ENCODE data around the gene GREM2.

The GREM2 gene

DNA sequence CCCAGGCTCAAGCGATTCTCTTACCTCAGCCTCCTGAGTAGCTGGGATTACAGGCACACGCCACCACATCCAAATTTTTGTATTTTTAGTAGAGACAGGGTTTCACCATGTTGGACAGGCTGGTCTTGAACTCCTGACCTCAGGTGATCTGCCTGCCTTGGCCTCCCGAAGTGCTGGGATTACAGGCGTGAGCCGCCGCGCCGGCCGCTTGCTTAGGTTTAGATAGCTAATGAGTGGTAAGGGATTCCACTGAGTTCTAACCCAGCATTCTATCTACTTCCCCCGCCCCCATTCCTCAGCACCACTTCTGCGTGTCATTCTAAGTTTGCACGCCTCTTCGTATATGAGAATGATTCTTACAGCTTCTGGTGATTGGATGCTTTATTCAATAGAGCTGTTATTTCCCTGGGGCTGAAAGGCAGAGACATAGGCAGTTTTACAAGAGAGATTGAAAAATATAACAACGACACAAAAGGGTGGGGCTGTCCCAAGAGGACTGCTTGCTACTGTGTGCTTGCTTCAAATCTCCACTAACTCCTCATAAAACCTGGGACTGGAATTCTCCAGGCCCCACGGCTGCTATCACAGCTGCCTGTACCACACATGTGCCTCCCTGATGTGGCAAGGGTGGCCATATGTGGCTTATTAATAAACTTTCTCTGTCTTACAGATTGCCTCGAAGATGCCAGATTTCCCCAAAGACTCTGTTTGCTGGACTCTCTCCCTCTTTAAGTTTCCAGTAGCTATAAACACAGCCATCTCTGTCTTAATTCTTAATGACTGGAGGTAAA is 23.7 kb upstream of the GREM2 start:
- H3K9me2 ChIP-seq (replicated peaks; ENCODE audit: low read depth, low read length) = no peaks in the 10 kb centered on the region
- no peaks in the 10 kb centered on the region for H3K36me3 ChIP-seq (ENCODE audit: insufficient read depth, low read length)
- no peaks in the 10 kb centered on the region for H4K20me1 ChIP-seq (ENCODE audit: insufficient read depth, low read length, poor library complexity, severe bottlenecking)
- TF ChIP-seq, protein P1, sequence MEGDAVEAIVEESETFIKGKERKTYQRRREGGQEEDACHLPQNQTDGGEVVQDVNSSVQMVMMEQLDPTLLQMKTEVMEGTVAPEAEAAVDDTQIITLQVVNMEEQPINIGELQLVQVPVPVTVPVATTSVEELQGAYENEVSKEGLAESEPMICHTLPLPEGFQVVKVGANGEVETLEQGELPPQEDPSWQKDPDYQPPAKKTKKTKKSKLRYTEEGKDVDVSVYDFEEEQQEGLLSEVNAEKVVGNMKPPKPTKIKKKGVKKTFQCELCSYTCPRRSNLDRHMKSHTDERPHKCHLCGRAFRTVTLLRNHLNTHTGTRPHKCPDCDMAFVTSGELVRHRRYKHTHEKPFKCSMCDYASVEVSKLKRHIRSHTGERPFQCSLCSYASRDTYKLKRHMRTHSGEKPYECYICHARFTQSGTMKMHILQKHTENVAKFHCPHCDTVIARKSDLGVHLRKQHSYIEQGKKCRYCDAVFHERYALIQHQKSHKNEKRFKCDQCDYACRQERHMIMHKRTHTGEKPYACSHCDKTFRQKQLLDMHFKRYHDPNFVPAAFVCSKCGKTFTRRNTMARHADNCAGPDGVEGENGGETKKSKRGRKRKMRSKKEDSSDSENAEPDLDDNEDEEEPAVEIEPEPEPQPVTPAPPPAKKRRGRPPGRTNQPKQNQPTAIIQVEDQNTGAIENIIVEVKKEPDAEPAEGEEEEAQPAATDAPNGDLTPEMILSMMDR (conservative IDR thresholded peaks at IDR 0.05; ENCODE audit: low read length) = no peak
- no peak for TF ChIP-seq EZH2phosphoT487 (IDR thresholded peaks at IDR 0.05; ENCODE audit: borderline replicate concordance)
- no peak overlapping the region for H2AFZ ChIP-seq (ENCODE audit: low read length)
- no peak overlapping the region for H3K4me2 ChIP-seq (ENCODE audit: low read depth, low read length, poor library complexity, severe bottlenecking)
- H3K27me3 ChIP-seq (ENCODE audit: insufficient read depth, low read length, poor library complexity, severe bottlenecking) = no peaks in the 10 kb centered on the region
- no peak overlapping the region for H3K4me3 ChIP-seq (ENCODE audit: low read length, poor library complexity, severe bottlenecking)
- H3K79me2 ChIP-seq (ENCODE audit: insufficient read depth, low read length) = no peaks in the 10 kb centered on the region
- no peak overlapping the region for H3K9ac ChIP-seq (ENCODE audit: low read depth, low read length, poor library complexity, severe bottlenecking)
- H3K4me1 ChIP-seq (ENCODE audit: insufficient read depth, low read length, poor library complexity, severe bottlenecking) = no peaks in the 10 kb centered on the region
- peaks cover 2% of the 10 kb centered on the region; the same call in 1 of the 2 replicates for H3K9me3 ChIP-seq (ENCODE audit: insufficient read depth, low read depth, low read length)
- no peaks in the 10 kb centered on the region for H3F3A ChIP-seq (ENCODE audit: low read depth)

DNA sequence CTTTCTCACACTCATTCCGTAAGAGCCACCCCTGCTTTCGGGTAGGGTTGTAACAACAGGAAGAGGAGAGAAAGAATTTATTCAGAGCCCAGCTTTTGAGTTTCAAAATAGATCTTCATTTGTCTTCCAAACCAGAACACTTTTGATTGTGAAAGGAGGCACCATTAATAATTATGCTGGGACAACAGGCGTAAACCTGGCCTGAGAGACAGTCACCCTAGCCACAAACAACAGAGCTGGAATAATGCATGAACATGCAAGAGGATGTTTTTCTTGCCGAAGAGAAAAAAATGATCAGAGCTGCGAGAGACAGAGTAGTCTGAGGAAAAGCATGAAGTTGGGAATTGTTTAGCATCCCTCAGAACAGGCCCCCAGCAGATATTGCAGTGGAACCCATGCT is 18.5 kb upstream of the GREM2 start:
- Histone ChIP-seq H4K20me1 (ENCODE audit: insufficient read depth, low read length, poor library complexity, severe bottlenecking) (no peaks in the 10 kb centered on the region), H3K4me1 (ENCODE audit: insufficient read depth, low read length, poor library complexity, severe bottlenecking) (no peaks in the 10 kb centered on the region), H3K4me2 (ENCODE audit: low read depth, low read length, poor library complexity, severe bottlenecking) (no peak overlapping the region)

DNA sequence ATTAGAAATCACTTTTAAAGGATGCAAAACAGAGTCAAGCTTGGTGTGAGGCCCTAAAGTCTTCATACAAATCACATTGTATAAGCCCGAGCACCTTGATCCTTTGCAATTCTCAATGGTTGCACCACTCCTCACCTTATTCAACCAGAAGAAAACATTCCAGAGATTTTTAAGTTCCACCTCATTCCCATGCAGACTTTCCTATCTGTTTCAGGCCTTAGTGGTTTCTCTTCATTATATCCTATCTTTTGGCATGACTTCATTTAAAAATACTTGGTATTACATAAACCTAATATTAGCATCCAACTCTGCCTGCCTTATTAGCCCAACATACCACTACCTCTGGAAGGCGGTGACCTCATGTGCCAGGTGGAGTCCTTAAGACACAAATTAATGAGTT is 9.3 kb upstream of the GREM2 start:
- Histone ChIP-seq H3K4me3 (ENCODE audit: low read length, poor library complexity, severe bottlenecking) (no peak overlapping the region), H3K9me2 (replicated peaks; ENCODE audit: low read depth, low read length) (no peaks in the 10 kb centered on the region), H3K9ac (ENCODE audit: low read depth, low read length, poor library complexity, severe bottlenecking) (no peak overlapping the region), H2AFZ (ENCODE audit: low read length) (no peak overlapping the region), H3K4me2 (ENCODE audit: low read depth, low read length, poor library complexity, severe bottlenecking) (no peak overlapping the region), H4K20me1 (ENCODE audit: insufficient read depth, low read length, poor library complexity, severe bottlenecking) (no peaks in the 10 kb centered on the region), H3K27me3 (ENCODE audit: insufficient read depth, low read length, poor library complexity, severe bottlenecking) (no peaks in the 10 kb centered on the region), H3K9me3 (ENCODE audit: insufficient read depth, low read depth, low read length) (no peaks in the 10 kb centered on the region; the same call in 1 of the 2 replicates), H3K36me3 (ENCODE audit: insufficient read depth, low read length) (no peaks in the 10 kb centered on the region), H3K4me1 (ENCODE audit: insufficient read depth, low read length, poor library complexity, severe bottlenecking) (no peaks in the 10 kb centered on the region), H3F3A (ENCODE audit: low read depth) (no peaks in the 10 kb centered on the region), H3K79me2 (ENCODE audit: insufficient read depth, low read length) (no peaks in the 10 kb centered on the region)
- TF ChIP-seq EZH2phosphoT487 (IDR thresholded peaks at IDR 0.05; ENCODE audit: borderline replicate concordance) = no peak
- TF ChIP-seq, protein P1 (conservative IDR thresholded peaks at IDR 0.05; ENCODE audit: low read length) = no peak

More for the DNA sequence above, 18.5 kb upstream of the GREM2 start:
- no peaks in the 10 kb centered on the region for H3K9me2 ChIP-seq (replicated peaks; ENCODE audit: low read depth, low read length)
- H3K27me3 ChIP-seq (ENCODE audit: insufficient read depth, low read length, poor library complexity, severe bottlenecking) = no peaks in the 10 kb centered on the region
- no peaks in the 10 kb centered on the region for H3K79me2 ChIP-seq (ENCODE audit: insufficient read depth, low read length)
- H2AFZ ChIP-seq (ENCODE audit: low read length) = no peak overlapping the region
- H3F3A ChIP-seq (ENCODE audit: low read depth) = no peaks in the 10 kb centered on the region
- peaks cover 2% of the 10 kb centered on the region; the same call in 1 of the 2 replicates for H3K9me3 ChIP-seq (ENCODE audit: insufficient read depth, low read depth, low read length)
- H3K4me3 ChIP-seq (ENCODE audit: low read length, poor library complexity, severe bottlenecking) = no peak overlapping the region
- no peaks in the 10 kb centered on the region for H3K36me3 ChIP-seq (ENCODE audit: insufficient read depth, low read length)
- TF ChIP-seq EZH2phosphoT487 (IDR thresholded peaks at IDR 0.05; ENCODE audit: borderline replicate concordance) = no peak
- TF ChIP-seq, protein P1 (conservative IDR thresholded peaks at IDR 0.05; ENCODE audit: low read length) = no peak
- H3K9ac ChIP-seq (ENCODE audit: low read depth, low read length, poor library complexity, severe bottlenecking) = no peak overlapping the region

Measured in Loucy (cell line).